HepG2 (cell line): ENCODE measurements around the gene SLC35B2. TPM values are rescaled to one million over a fixed set of nuclear protein-coding genes. Genes with fewer than 3 reads are reported as not detected.

ENCODE experiments used
- ARID2 ChIP-seq: sonication (generic); formaldehyde crosslinking; IDR thresholded peaks from 2 replicates; pipeline ENCODE4 v1.8.1; 2022; ENCODE audit warnings: mild to moderate bottlenecking, missing genetic modification reagents, borderline replicate concordance
- CREB1 ChIP-seq, 2 experiments: fragments of 450-650 bp in 1 of 2; IDR thresholded peaks; 2 replicates each; pipeline ENCODE4 v1.6.1; 2016 to 2017; ENCODE audit warnings: control low read depth in 1 of 2, mild to moderate bottlenecking in 1 of 2, missing compliant biosample characterization in 1 of 2, missing genetic modification characterization in 1 of 2
- GLMP ChIP-seq: sonication (generic); formaldehyde crosslinking; IDR thresholded peaks from 2 replicates; pipeline ENCODE4 v1.9.0; 2021; ENCODE audit warnings: missing genetic modification reagents, mild to moderate bottlenecking, borderline replicate concordance
- HNRNPH1 ChIP-seq: fragments of 200-400 bp; formaldehyde crosslinking; optimal IDR thresholded peaks from 2 replicates; pipeline ENCODE3; 2017; ENCODE audit warnings: mild to moderate bottlenecking, low read depth, low read length
- IKZF5 ChIP-seq: IDR thresholded peaks from 2 replicates; pipeline ENCODE4 v1.6.1; 2018; ENCODE audit warnings: missing genetic modification reagents, mild to moderate bottlenecking, missing compliant biosample characterization
- MIER2 ChIP-seq: IDR thresholded peaks from 2 replicates; pipeline ENCODE4 v1.6.1; 2016; ENCODE audit warnings: missing biosample characterization, missing genetic modification reagents
- MZF1 ChIP-seq: sonication (generic); formaldehyde crosslinking; IDR thresholded peaks from 2 replicates; pipeline ENCODE4 v1.8.1; 2023; ENCODE audit warnings: mild to moderate bottlenecking, missing genetic modification reagents, borderline replicate concordance
- NFRKB ChIP-seq: fragments of 450-650 bp; IDR thresholded peaks from 2 replicates; pipeline ENCODE4 v1.6.1; 2017
- RORA ChIP-seq: sonication (generic); formaldehyde crosslinking; IDR thresholded peaks from 2 replicates; pipeline ENCODE4 v1.5.0; 2020; ENCODE audit warnings: mild to moderate bottlenecking, missing genetic modification reagents, moderate library complexity
- SPEN ChIP-seq: sonication (generic); formaldehyde crosslinking; IDR thresholded peaks from 2 replicates; pipeline ENCODE4 v1.5.1; 2020; ENCODE audit warnings: low read depth, mild to moderate bottlenecking, missing genetic modification reagents
- SSRP1 ChIP-seq: IDR thresholded peaks from 2 replicates; pipeline ENCODE4 v1.6.1; 2016; ENCODE audit warnings: control low read depth
- XBP1 ChIP-seq: sonication (generic); formaldehyde crosslinking; IDR thresholded peaks from 2 replicates; pipeline ENCODE4 v1.5.0; 2020; ENCODE audit warnings: missing genetic modification reagents
- YEATS2 ChIP-seq: sonication (generic); formaldehyde crosslinking; IDR thresholded peaks from 2 replicates; pipeline ENCODE4 v1.4.0; 2020; ENCODE audit warnings: missing genetic modification reagents, borderline replicate concordance
- ZC3H4 ChIP-seq: sonication (generic); formaldehyde crosslinking; IDR thresholded peaks from 2 replicates; pipeline ENCODE4 v1.4.0; 2020; ENCODE audit warnings: missing genetic modification reagents, borderline replicate concordance
- ZNF138 ChIP-seq: sonication (generic); formaldehyde crosslinking; IDR thresholded peaks from 2 replicates; pipeline ENCODE4 v1.5.0; 2020; ENCODE audit warnings: mild to moderate bottlenecking, low read depth, missing genetic modification reagents
- ZNF550 ChIP-seq: sonication (generic); formaldehyde crosslinking; IDR thresholded peaks from 2 replicates; pipeline ENCODE4 v1.4.0; 2020; ENCODE audit warnings: mild to moderate bottlenecking, missing genetic modification reagents, borderline replicate concordance
- ZNF660 ChIP-seq: sonication (generic); formaldehyde crosslinking; IDR thresholded peaks from 2 replicates; pipeline ENCODE4 v1.5.1; 2020; ENCODE audit warnings: mild to moderate bottlenecking, low read depth, missing genetic modification reagents, borderline replicate concordance
- ZNF878 ChIP-seq: sonication (generic); formaldehyde crosslinking; IDR thresholded peaks from 2 replicates; pipeline ENCODE4 v1.8.1; 2023; ENCODE audit warnings: mild to moderate bottlenecking, missing genetic modification reagents, moderate library complexity
- polyA plus RNA-seq, 8 experiments: library from polyadenylated mRNA; depleted of rRNA in 3 of 8; stranded (reverse) in 7 of 8; unstranded in 1 of 8; fragments of >200 nt; fragmentation: Illumina TruSeq in 4 of 8; extraction: Trizol in 4 of 8; gene quantifications; 2 replicates each; pipeline versions ENCODE4 v1.2.1 to v1.2.3, GENCODE V29; 2011 to 2016; ENCODE audit warnings: low read depth in 4 of 8, missing spikeins in 1 of 8, mixed read lengths in 1 of 8; ENCODE audit not compliant: insufficient read depth in 1 of 8
- total RNA-seq, 5 experiments: library from RNA; depleted of rRNA; stranded (reverse); fragments of >200 nt; fragmentation: Illumina TruSeq; extraction: Trizol; gene quantifications; 2 replicates each; pipeline ENCODE4 v1.2.3, GENCODE V29; 2016; ENCODE audit warnings: low read depth in 1 of 5
- TF ChIP-seq, protein P1 (sequence below): sonication (generic); formaldehyde crosslinking; conservative IDR thresholded peaks from 2 replicates; pipeline ENCODE4 v1.8.1; 2023; ENCODE audit warnings: missing genetic modification reagents
- TF ChIP-seq, protein P2 (sequence below): sonication (generic); formaldehyde crosslinking; IDR thresholded peaks from 2 replicates; pipeline ENCODE4 v1.4.0; 2020; ENCODE audit warnings: low read depth, mild to moderate bottlenecking, missing genetic modification reagents

SLC35B2 gene
- total and polyA plus RNA-seq, 2 of the 13 experiments (the other 11 are each of a cell fraction or from before 2014, with no cell fraction given), result 61.1 to 148 TPM

GRCh38 chr6:44219053-44219814 is 38.1 kb downstream of the SLC35B2 start (continued):
- TF ChIP-seq ZNF550 (CRISPR knock-in tag) (peak; percentile 88; the same call in 1 of the 2 replicates), NFRKB (no peak), ZNF138 (no peak), SPEN (CRISPR knock-in tag) (no peak), ZNF660 (CRISPR knock-in tag) (no peak), ZNF878 (CRISPR knock-in tag) (0 out of 2 replicates have a peak, but pooled peaks have one; percentile 64), ARID2 (CRISPR knock-in tag) (no peak), SSRP1 (no peak), HNRNPH1 (no peak), MIER2 (0 out of 2 replicates have a peak, but pooled peaks have one; percentile 47), MZF1 (CRISPR knock-in tag) (no peak), RORA (CRISPR knock-in tag) (no peak), YEATS2 (peak; percentile 75; the same call in 1 of the 2 replicates), CREB1 (IDR thresholded peaks at IDR 0.05) (no peak), CREB1 (CRISPR knock-in tag; IDR thresholded peaks at IDR 0.05) (no peak), ZC3H4 (CRISPR knock-in tag) (no peak), GLMP (CRISPR knock-in tag) (no peak), XBP1 (CRISPR knock-in tag) (no peak), IKZF5 (peak; percentile 87; the same call in 1 of the 2 replicates)
- TF ChIP-seq, protein P1, sequence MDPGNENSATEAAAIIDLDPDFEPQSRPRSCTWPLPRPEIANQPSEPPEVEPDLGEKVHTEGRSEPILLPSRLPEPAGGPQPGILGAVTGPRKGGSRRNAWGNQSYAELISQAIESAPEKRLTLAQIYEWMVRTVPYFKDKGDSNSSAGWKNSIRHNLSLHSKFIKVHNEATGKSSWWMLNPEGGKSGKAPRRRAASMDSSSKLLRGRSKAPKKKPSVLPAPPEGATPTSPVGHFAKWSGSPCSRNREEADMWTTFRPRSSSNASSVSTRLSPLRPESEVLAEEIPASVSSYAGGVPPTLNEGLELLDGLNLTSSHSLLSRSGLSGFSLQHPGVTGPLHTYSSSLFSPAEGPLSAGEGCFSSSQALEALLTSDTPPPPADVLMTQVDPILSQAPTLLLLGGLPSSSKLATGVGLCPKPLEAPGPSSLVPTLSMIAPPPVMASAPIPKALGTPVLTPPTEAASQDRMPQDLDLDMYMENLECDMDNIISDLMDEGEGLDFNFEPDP (CRISPR knock-in tag), result no peak
- TF ChIP-seq, protein P2, sequence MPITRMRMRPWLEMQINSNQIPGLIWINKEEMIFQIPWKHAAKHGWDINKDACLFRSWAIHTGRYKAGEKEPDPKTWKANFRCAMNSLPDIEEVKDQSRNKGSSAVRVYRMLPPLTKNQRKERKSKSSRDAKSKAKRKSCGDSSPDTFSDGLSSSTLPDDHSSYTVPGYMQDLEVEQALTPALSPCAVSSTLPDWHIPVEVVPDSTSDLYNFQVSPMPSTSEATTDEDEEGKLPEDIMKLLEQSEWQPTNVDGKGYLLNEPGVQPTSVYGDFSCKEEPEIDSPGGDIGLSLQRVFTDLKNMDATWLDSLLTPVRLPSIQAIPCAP (CRISPR knock-in tag), result no peak
